NB4 (cell line): ENCODE results near the gene ZNF202.

ENCODE experiments used
- DNase-seq: peaks from one replicate; pipeline ENCODE4 v3.0.0; 2010; ENCODE audit warnings: low read depth
- H3K4me3 ChIP-seq: one replicate; pipeline ENCODE4 v1.5.1; 2011; ENCODE audit warnings: mild to moderate bottlenecking, low read depth, low read length, moderate library complexity
- CTCF ChIP-seq: IDR thresholded peaks from one replicate; pipeline ENCODE4 v1.5.1; 2012; ENCODE audit warnings: low read depth, low read length
- MAX ChIP-seq: IDR thresholded peaks from 2 replicates; pipeline ENCODE4 v1.6.1; 2011; ENCODE audit warnings: low read depth, low read length
- MYC ChIP-seq: IDR thresholded peaks from 2 replicates; pipeline ENCODE4 v1.6.1; 2011; ENCODE audit warnings: low read depth, low read length
- POLR2A ChIP-seq: IDR thresholded peaks from 2 replicates; pipeline ENCODE4 v1.6.1; 2011; ENCODE audit warnings: mild to moderate bottlenecking; ENCODE audit not compliant: insufficient read length; ENCODE audit errors: extremely low read depth

Gene ZNF202

GRCh38 chr11:123736769-123737168 is 4.7 kb downstream of the ZNF202 start:
- no peak for TF ChIP-seq MAX
- TF ChIP-seq CTCF, result no peak
- TF ChIP-seq MYC, result no peak
- TF ChIP-seq POLR2A, result no peak
- no peak overlapping the region for H3K4me3 ChIP-seq
- DNase-seq, result no peak

- no peak for DNase-seq
- H3K4me3 ChIP-seq, result no peak overlapping the region
- TF ChIP-seq CTCF, result no peak
- no peak for TF ChIP-seq POLR2A
- TF ChIP-seq MYC, result no peak
- no peak for TF ChIP-seq MAX
These were observed 11.9 kb downstream of the ZNF202 start for GRCh38 chr11:123729602-123730001.

GRCh38 chr11:123725995-123726655 is 15.3 kb downstream of the ZNF202 start:
- no peak overlapping the region for H3K4me3 ChIP-seq
- TF ChIP-seq MAX (no peak), CTCF (no peak), MYC (no peak), POLR2A (no peak)
- DNase-seq, result no peak

- TF ChIP-seq CTCF, result no peak
- no peak for TF ChIP-seq MYC
- no peak for TF ChIP-seq POLR2A
- TF ChIP-seq MAX, result no peak
- no peak for DNase-seq
- no peak overlapping the region for H3K4me3 ChIP-seq
These were observed 22.0 kb downstream of the ZNF202 start for GRCh38 chr11:123719452-123719851.

GRCh38 chr11:123718469-123718868 is 23.0 kb downstream of the ZNF202 start:
- TF ChIP-seq MAX (no peak), POLR2A (no peak), MYC (no peak), CTCF (no peak)
- no peak overlapping the region for H3K4me3 ChIP-seq
- DNase-seq, result no peak
